Measurements from ENCODE around the gene FAM237A. TPM values are rescaled to one million over a fixed set of nuclear protein-coding genes. Genes with fewer than 3 reads are reported as not detected.

Gene FAM237A
- not detected for total RNA-seq
- long read RNA-seq, donor 1: 0 reads
- long read RNA-seq, donor 2: 0 reads

DNA sequence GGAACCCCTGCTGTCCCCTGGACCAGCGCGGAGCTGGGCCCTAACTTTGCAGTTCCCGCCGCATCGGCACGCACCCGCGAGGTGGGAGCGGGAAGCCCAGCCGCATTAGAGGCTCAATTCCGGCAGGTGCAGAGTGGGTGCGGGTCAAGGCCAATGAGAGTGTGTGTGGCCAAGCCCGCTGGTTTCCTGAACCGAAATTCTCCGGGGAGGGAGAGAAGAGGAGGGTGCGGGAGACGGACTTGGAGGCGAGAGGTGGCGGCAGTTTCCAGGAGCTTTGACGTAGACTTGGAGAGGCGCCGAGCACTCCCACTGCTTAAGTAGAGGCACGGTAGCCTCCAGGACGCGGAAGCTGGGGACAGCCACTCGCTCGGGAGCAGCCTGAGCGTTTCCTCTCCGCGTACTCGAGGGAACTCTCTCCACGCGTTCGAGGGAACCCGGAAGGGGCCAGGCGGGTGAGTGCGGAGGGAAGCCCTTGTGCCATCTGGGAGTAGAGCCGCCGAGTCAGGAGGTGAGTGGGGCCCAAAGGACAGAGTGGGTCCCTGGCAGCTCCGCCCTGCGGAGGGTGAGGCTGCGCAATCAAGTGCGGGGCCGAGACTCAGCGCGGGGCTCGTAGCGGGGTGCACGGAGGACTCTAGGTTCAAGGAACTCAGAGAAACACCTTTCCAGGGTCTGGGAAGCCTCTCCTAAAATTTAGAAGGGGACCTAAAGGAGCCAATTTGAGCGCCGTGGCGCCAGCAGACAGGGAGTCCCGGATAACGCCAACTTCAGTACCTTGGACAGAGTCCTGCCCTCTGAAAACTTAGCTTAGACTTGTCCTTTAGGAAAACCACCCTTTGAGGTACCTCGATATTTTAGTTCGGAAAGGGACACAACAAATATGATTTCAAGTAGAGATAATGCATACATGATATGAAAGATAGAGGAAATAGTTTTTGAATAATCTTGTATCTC, at the start of gene FAM237A:
FAM237A (plus strand) TSS at position 413 of the 951 bp plus-strand sequence. CDS start 1,750 bp downstream, outside the sequence.
- DNase-seq (ENCODE audit: low spot score): no peak
- intact Hi-C loops (cut with DNase I): no loop called here

DNA sequence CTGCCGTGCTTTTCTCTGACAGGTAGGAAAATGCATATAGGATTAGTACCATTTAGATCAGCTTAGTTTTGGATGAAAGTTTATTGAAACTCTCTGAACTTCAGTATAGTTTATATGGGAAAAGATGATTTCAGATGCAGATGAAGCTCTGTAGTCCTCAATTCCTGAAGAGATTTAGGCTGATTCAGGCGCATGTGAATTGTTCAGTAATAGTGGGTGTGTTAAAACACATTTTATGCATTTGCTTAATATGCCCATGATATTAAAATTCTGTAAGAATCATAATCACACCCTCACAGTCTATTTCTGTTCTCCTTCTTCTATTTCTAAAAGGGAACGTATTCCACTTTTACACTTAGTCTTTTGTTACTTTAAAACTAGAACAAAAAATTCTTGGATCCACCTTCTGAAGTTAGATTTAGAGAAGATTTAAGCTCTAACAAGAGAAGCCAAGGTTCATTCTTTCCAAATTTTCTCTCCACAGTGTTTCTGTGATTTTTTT, 44.5 kb upstream of the FAM237A start:
- DNase-seq (ENCODE audit: low spot score): no peak
- intact Hi-C loops (cut with DNase I): no loop called here

DNA sequence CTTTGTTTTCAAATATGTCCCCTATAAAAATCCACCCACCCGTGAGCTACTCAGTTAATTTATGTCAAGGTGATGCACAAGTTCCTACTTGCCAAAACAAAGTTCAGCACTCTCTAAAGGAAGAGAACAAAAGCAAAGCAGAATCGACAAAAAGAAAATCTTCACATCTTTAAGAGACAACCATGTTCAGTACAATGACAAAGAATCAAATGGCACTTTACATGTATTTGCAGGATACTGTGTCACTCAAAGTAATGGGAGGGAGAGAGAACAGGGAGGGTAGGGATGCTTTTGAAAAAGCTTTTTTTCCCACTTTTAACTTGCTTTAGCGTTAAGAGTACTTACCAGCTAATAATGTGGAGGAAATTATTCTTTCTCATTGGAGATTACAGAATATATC, 39.0 kb upstream of the FAM237A start:
- no peak for DNase-seq (ENCODE audit: low spot score)
- intact Hi-C loops (cut with DNase I): no loop called here

DNA sequence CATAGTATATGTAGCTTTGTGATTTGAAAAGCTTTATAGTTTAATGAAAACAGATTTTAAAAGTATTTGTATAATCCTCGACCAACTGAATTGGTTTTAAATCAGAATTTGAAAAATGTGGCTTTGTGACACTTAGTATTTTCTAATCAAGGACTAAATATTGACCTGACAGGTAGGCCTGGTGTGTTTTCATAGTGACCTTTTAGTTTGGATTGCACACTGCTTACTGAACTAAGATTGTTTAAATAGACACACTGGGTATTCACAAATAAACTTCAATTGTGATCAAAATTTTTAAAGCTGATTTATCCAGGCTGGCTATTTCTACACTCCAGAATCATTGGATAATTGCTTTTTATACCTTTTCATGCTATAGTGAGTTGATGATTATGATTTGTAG, 31.8 kb upstream of the FAM237A start:
- DNase-seq (ENCODE audit: low spot score): no peak
- intact Hi-C loops (cut with DNase I): no loop called here

DNA sequence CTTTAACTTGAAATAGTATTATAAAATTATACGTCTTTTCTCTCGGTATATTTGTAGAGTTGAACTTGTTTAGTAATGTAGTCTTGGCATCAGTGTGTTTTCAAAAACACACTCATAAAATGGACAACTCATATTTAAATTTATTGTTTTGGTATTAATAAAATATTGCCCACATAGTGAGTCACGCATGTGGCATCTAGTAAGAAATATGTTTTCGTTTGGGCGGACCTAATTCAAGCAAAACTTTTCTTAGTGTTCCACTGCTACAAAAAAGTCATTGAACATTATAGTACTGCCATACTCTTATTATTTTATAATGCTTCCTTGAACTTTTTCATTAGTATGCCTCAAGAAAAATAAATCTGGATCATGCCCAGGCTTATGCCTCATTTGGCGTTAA, 31.1 kb upstream of the FAM237A start:
- DNase-seq (ENCODE audit: low spot score): no peak

DNA sequence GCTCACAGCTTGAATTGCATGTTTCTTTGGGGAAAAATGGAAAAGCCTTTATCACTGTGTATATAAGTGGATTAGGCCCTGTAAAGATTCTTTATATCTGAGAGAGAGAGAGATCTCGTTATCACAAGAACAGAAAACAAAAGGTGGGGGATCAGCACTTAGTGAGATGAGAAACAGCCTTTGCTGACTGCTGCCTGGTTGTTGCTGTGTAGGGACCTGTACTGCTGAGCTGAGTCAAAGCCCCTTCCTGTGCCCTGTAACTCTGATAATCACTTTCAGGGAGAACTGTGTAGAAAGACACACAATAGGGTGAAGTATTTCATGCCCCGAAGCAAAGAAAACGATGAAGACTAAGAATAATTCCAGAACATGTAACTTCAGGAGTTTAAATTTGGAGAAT, 30.6 kb upstream of the FAM237A start:
- intact Hi-C loops (cut with DNase I): no loop called here
- DNase-seq (ENCODE audit: low spot score): no peak

More for the DNA sequence above, 31.1 kb upstream of the FAM237A start:
- intact Hi-C loops (cut with DNase I): no loop called here

DNA sequence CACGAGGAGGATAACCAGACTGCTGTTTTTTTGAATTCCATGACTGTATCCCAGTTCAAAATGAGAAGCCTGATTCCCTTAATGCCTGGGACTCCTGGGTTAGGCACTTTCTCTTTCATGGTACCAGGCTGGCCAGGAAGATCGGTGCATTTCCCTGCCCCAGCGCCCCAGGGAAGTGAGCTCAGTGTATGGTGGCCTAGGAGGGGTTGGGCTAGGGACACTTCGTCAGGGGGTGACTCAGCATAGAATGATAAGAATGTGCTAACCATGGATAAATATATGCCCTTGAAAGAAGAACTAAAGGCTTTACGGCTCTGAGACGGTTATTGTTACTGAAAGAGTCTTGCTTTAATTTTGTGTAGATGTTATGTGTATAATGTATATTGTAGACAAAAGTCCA, 27.5 kb upstream of the FAM237A start:
- no peak for DNase-seq (ENCODE audit: low spot score)

DNA sequence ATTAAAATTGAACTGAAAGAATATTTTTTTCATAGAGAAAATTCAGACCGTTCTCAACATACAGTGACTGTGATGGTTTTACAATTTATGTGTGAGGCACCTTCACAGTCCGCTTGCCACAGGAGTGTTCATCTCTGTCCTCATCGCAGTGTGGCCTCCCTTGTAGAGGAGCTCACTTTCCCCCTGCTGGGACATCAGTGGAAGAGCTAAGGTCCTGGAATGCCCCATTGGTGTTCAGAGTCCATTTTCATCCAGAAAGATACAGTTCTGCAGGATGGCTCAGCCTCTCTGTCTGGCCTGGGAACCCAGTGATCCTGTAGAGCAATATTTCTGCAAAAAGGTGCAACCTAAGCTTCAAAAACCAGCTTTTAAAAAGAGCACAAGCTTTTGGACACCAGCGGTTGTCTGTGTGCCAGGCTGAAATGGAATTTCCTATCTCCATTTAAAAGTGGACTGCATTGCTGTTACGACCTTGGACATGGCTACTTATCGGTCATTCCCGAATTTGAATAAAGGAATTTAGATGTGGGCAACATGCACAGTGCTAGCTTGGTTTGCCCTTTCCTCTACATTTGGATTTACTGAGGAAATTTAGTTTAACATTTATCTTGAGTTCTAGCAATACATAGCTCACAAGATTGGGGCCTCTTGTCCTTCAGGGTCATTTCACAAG, 26.7 kb upstream of the FAM237A start:
- intact Hi-C loops (cut with DNase I): no loop called here
- no peak for DNase-seq (ENCODE audit: low spot score)

More for the DNA sequence above, 27.5 kb upstream of the FAM237A start:
- intact Hi-C loops (cut with DNase I): no loop called here

DNA sequence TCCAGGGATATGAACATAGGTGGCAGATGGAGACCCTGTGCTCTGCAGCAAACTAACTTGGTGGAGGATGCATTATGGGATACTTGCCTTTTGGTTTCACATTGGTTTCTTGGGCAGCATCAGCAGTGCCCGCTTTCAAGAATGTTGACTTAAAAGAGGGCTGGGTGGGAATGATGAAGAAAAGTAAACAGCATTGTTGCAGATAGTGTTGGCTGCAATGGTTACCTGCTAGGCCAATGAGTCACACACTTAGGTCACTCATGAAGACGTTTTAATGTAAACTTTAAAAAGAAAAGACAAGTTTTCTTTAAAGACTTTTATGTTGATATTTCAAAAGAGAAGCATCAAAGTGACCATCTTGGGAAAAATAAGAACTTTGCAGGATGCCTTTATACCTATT, 26.1 kb upstream of the FAM237A start:
- intact Hi-C loops (cut with DNase I): no loop called here
- no peak for DNase-seq (ENCODE audit: low spot score)

DNA sequence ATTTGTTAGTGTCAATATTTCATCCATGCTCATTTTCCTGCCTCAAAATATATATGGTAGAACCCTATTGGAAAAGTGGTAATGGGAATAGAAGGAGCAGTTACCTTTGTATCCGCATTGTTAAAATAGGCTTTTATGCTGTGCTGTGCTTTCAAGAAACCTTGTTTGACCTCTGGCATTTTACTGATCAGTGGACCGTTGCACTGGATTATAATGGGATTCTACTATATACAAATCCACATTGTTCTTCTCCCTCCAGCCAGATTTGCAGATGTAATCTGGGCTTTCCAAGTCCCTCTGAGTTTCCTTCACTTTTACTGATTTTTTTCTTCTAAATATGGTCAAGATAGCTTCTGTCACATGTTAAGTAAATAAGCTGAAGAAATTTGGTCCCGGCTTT, 23.3 kb upstream of the FAM237A start:
- DNase-seq (ENCODE audit: low spot score): no peak
- intact Hi-C loops (cut with DNase I): no loop called here

DNA sequence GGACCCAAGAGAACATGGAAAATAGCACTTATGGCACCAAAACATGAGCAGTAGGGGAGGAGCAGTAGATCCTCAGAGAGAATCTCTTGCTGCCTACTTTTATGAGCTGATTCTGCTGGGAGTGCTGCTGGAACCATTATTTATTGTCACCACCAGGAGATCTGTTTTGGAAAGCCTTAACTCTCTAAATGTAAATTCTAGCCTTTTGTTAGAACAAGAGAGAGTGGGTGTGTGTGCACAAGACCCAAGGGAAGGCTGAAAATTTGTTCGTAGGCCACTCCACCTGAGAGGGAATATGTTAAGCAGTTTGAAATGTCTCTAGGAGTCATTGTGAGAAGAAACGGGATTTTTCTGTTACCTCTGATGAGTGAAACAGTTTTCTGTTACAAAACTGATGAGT, 16.2 kb upstream of the FAM237A start:
- intact Hi-C loops (cut with DNase I): no loop called here
- DNase-seq (ENCODE audit: low spot score): no peak

DNA sequence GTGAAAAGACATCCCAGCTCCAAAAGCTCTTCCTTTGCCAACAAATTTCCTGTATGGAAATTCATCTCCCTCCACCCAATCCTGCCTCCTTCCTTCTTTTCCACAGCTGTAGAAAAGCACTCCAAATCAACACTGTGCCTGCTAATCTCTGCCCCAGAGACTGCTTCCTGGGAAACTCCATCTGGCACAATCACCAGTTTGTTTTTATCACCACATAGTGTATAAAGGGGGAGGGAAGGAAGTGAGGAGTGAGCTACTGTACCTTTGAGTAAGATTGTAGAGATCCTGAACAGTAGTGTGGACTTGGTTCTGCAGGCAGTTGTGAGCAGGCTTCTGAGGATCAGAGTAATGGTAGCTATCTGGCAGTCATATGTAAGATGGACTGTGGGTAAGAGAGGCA, 14.7 kb upstream of the FAM237A start:
- no peak for DNase-seq (ENCODE audit: low spot score)

DNA sequence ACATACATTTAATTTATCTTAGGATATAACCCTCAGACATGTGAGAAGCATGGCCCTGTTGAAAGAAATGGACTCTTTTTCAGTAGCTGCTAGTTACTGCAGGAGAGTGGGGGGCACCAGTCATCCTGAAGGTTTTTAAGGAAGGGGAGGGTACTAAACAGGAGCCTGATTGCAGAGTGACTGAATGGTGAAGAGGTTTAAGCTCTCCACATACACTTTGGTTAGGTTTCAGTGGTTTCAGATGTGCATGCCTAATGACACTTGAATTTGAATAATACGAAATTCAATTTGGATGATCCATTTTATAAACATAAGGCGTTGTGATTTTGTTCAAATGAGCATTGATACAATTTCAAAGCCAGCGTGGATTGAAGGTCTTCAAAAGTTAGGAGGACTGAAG, 10.9 kb upstream of the FAM237A start:
- DNase-seq (ENCODE audit: low spot score): no peak
- intact Hi-C loops (cut with DNase I): no loop called here

More for the DNA sequence above, 14.7 kb upstream of the FAM237A start:
- intact Hi-C loops (cut with DNase I): no loop called here

DNA sequence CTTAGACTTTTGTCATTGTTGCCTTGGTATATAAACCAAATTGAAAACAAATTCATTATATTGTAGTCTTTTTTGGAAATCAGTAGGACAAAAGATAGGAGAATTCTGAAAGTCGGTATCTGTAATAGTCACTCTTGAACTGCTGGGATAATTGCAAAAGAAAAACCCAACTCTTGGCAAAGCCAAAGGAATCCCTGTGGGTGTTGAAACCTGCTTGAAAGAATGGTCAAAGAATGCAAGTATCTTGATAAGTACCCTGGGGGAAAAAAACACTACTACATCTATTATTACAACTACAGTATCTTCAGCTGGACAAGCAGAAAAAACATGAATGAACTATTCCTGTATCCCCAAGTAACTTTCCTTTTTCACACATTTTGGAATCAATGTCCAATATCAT, 7.3 kb upstream of the FAM237A start:
- intact Hi-C loops (cut with DNase I): no loop called here
- no peak for DNase-seq (ENCODE audit: low spot score)

DNA sequence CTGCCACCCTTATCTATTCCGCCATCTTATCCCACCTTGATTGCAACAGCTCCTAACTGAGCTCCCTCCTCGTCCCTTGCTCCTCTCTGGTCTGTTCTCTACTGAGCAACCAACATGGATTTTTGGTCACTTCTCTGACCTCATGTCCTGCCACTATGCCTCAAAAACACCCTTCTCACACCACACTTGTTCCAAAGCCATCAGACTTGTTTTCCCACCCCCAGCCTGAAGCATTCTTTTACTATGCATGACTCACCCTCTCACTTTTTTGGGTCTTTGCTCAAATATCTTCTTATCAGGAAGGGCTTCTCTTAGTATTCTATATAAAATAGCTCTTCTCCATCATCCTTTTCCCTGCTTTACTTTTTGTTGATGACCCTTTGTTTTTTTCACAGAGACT, 2.7 kb upstream of the FAM237A start:
- intact Hi-C loops (cut with DNase I): no loop called here
- DNase-seq (ENCODE audit: low spot score): no peak

DNA sequence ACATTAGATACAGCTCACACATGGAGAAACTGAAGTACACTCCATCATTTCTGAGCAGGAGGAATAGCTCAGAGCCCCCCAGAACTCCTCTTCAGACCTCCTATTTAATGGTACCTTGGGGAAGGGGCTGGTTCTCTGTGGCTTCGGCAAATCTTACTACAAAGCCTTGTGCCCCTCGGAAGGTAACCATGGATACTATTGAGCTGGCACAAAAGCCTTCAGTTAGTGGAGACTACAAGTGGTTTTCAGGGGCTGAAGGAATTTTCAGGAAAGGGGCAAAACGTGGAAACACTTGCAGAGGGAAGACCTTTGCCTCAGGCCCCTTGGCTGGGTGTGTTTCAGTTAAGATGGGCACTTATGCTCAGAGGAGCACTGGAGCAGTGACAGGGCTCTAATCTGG, 1.1 kb upstream of the FAM237A start:
- DNase-seq (ENCODE audit: low spot score): no peak
- intact Hi-C loops (cut with DNase I): no loop called here

DNA sequence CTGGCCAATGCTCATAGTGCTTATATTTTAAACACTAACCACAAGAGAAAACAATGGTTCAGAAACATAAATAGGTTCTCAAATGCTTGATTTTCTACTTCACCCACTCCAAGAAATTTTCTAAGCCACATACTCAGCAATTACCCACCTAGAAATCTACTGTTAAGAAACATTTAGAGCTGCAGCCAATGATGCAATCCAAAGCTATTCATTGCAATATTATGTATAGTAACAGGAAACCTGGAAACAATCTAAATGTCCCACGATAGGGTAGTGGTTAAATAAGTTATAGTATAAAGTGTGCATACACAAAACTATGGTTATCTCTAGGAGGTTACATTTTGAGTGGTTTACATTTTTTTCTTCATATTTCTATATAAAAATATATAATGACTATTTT, 5.7 kb downstream of the FAM237A start:
- intact Hi-C loops (cut with DNase I): no loop called here
- DNase-seq (ENCODE audit: low spot score): no peak

DNA sequence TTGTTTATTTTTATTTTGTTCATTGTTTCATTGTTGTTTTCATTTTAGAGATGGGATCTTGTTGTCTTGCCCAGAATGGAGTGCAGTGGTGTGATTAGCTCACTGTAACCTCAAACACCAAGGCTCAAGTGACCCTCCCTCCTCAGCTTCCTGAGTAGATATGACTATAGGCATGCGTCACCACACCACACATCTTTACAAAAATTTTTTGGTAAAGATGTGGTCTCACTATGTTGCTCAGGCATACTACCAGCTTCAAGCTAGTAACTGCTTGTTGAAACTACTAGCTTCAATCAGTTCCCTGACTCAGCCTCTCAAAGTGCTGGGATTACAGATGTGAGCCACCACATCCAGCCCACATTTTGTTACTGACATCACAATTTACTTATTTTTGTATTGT, 14.8 kb downstream of the FAM237A start:
- intact Hi-C loops (cut with DNase I): no loop called here
- DNase-seq (ENCODE audit: low spot score): no peak

DNA sequence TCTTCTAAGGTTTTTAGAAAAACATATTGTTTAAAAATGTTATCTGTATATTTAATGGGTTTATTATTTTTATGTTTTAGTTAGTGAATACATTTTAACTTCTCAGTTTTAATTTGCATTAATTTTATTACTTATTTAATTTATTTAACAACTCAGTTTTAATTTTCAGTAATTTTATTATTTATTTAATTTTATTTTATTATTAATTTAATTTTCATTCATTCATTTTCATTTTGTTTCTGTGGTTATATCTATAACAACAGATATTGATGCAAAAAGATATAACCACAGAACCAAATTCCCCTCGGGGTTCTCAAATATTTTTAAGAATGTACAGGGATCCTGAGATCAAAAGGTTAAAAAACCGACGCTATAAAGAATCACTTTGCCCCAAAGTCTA, 23.0 kb downstream of the FAM237A start:
- intact Hi-C loops (cut with DNase I): no loop called here

DNA sequence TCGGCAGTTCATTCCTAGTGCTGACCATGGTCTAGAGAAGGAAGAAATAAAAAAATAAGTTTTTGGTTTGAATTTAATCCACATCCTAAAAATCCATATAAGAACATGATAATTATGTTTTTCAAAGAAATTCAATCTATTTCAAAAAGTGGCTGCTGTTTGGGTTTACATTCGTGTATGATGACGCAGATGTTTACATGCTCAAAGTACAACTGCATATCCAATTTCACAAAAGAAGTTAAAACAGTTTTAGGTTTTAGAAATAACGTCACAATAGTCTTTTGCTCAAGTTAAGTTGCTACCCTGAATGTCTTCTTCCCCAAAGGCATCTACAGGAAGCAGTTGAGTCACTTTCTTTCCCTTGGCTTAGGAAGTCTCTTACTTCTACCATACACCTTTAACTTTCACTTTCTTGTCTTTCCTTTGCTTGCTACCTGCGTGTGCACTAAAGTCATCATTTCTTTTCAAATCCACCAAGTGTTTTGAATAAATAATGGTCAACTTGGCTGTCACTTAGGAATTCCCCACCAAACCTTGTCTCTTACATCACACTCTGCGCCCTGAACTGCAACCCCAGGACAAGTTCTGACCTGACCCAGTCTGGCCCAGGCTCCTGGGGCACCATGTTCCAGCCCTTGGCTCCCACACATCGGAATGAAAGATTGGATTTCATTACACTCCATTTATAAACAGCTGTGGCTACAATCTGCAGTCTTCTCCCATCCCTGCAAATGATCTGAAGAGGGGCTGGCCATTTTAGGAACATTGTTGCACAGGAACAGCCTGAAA, 28.4 kb downstream of the FAM237A start:
- DNase-seq (ENCODE audit: low spot score): no peak
- intact Hi-C loops (cut with DNase I): no loop called here

More for the DNA sequence above, 23.0 kb downstream of the FAM237A start:
- no peak for DNase-seq (ENCODE audit: low spot score)
